ENCODE data around the gene SLC29A4. TPM values are rescaled to one million over a fixed set of nuclear protein-coding genes. Genes with fewer than 3 reads are reported as not detected.
"Not testable (repeated sequence)": the region's sequence is repeated elsewhere in the genome, so short reads cannot be mapped to it uniquely, and the experiment has no call there.

SLC29A4 gene
- total RNA-seq, 1 experiment from 2014 or later, result 38.9 TPM

- ATAC-seq; DNase-seq (ENCODE audit: low read depth, low spot score); intact Hi-C loops (cut with micrococcal nuclease; ENCODE audit: unreplicated experiment); H3K4me3 ChIP-seq (ENCODE audit: low read depth in 2 of 2, low read length in 2 of 2); POLR2A ChIA-PET; H3K27me3 ChIP-seq (ENCODE audit: control insufficient read depth, insufficient read depth, low read length); H3K9me3 ChIP-seq (ENCODE audit: control insufficient read depth, insufficient read depth, low read depth, low read length); in situ Hi-C loops (cut with HindIII; ENCODE audit: low pct_unique_long_range_greater_than_20kb, low sequenced_read_pairs); H3K27ac ChIP-seq (ENCODE audit: low read length); BruUV-seq (replicated peaks); H3K4me1 ChIP-seq (ENCODE audit: control insufficient read depth, insufficient read depth, low read length); H3K36me3 ChIP-seq (ENCODE audit: control insufficient read depth, insufficient read depth, low read length): not testable (repeated sequence)
- CTCF ChIA-PET, result interaction anchor here (0.5 kb wide), 1 partner anchor 14 kb away, joined by 3 read pairs; no protein-coding TSS in a partner anchor
Measured at GRCh38 chr7:5253529-5253928, 29.2 kb upstream of the SLC29A4 start.

DNA sequence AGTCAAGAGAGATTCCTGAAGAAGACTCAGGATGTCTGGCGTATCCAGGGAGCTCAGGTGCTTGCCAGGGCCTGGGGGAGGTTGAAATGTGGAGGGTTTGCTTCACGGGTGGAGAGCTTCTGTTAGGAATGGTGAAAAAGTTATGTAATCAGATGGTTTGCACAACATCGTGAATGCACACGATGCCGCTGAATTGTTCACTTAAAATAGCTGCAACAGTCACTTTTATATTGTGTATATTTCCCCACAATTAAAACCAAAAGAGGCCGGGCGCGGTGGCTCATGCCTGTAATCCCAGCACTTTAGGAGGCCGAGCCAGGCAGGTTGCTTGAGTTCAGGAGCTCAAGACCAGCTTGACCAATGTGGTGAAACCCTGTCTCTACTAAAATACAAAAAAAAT, 28.4 kb upstream of the SLC29A4 start:
- intact Hi-C loops (cut with micrococcal nuclease; ENCODE audit: unreplicated experiment); H3K27me3 ChIP-seq (ENCODE audit: control insufficient read depth, insufficient read depth, low read length); BruUV-seq (replicated peaks); H3K4me1 ChIP-seq (ENCODE audit: control insufficient read depth, insufficient read depth, low read length); DNase-seq (ENCODE audit: low read depth, low spot score); in situ Hi-C loops (cut with HindIII; ENCODE audit: low pct_unique_long_range_greater_than_20kb, low sequenced_read_pairs); ATAC-seq; H3K36me3 ChIP-seq (ENCODE audit: control insufficient read depth, insufficient read depth, low read length); H3K4me3 ChIP-seq (ENCODE audit: low read depth in 2 of 2, low read length in 2 of 2); H3K27ac ChIP-seq (ENCODE audit: low read length); H3K9me3 ChIP-seq (ENCODE audit: control insufficient read depth, insufficient read depth, low read depth, low read length): not testable (repeated sequence)
- CTCF ChIA-PET, result interaction anchor here (0.7 kb wide), 1 partner anchor 56 kb away, joined by 10 read pairs; no protein-coding TSS in a partner anchor
- POLR2A ChIA-PET, result interaction anchor here (0.6 kb wide), 2 partner anchors 9 to 83 kb away, joined by 10 to 12 read pairs; no protein-coding TSS in a partner anchor

- H3K27me3 ChIP-seq (ENCODE audit: control insufficient read depth, insufficient read depth, low read length), result no peaks in the 10 kb centered on the region
- H3K4me1 ChIP-seq (ENCODE audit: control insufficient read depth, insufficient read depth, low read length), result no peaks in the 10 kb centered on the region
- no TSS peak for BruUV-seq (replicated peaks)
- ATAC-seq, result no peak
- no peak overlapping the region for H3K4me3 ChIP-seq (ENCODE audit: low read depth in 2 of 2, low read length in 2 of 2)
- H3K27ac ChIP-seq (ENCODE audit: low read length), result no peak overlapping the region
- H3K36me3 ChIP-seq (ENCODE audit: control insufficient read depth, insufficient read depth, low read length), result no peaks in the 10 kb centered on the region
- intact Hi-C loops (cut with micrococcal nuclease; ENCODE audit: unreplicated experiment), result no loop called here
- in situ Hi-C loops (cut with HindIII; ENCODE audit: low pct_unique_long_range_greater_than_20kb, low sequenced_read_pairs), result no loop called here
- ChIA-PET POLR2A (no interaction called here), CTCF (no interaction called here)
- no peaks in the 10 kb centered on the region for H3K9me3 ChIP-seq (ENCODE audit: control insufficient read depth, insufficient read depth, low read depth, low read length)
- no peak for DNase-seq (ENCODE audit: low read depth, low spot score)
- TF ChIP-seq CTCF (IDR thresholded peaks at IDR 0.05), result no peak
- TF ChIP-seq TCF7L2 (IDR thresholded peaks at IDR 0.05; ENCODE audit: low read depth, low read length), result no peak
- TF ChIP-seq, protein P1, sequence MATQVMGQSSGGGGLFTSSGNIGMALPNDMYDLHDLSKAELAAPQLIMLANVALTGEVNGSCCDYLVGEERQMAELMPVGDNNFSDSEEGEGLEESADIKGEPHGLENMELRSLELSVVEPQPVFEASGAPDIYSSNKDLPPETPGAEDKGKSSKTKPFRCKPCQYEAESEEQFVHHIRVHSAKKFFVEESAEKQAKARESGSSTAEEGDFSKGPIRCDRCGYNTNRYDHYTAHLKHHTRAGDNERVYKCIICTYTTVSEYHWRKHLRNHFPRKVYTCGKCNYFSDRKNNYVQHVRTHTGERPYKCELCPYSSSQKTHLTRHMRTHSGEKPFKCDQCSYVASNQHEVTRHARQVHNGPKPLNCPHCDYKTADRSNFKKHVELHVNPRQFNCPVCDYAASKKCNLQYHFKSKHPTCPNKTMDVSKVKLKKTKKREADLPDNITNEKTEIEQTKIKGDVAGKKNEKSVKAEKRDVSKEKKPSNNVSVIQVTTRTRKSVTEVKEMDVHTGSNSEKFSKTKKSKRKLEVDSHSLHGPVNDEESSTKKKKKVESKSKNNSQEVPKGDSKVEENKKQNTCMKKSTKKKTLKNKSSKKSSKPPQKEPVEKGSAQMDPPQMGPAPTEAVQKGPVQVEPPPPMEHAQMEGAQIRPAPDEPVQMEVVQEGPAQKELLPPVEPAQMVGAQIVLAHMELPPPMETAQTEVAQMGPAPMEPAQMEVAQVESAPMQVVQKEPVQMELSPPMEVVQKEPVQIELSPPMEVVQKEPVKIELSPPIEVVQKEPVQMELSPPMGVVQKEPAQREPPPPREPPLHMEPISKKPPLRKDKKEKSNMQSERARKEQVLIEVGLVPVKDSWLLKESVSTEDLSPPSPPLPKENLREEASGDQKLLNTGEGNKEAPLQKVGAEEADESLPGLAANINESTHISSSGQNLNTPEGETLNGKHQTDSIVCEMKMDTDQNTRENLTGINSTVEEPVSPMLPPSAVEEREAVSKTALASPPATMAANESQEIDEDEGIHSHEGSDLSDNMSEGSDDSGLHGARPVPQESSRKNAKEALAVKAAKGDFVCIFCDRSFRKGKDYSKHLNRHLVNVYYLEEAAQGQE (IDR thresholded peaks at IDR 0.05; ENCODE audit: insufficient read depth in 1 of 2, low read depth in 2 of 2, low read length in 1 of 2), result no peak
- no peak for TF ChIP-seq POLR2AphosphoS5 (IDR thresholded peaks at IDR 0.05; ENCODE audit: low read depth, low read length)
- TF ChIP-seq SIN3A (IDR thresholded peaks at IDR 0.05; ENCODE audit: borderline replicate concordance, insufficient read depth, low read depth, low read length), result no peak
Measured at GRCh38 chr7:5255832-5256231, 26.9 kb upstream of the SLC29A4 start.

DNA sequence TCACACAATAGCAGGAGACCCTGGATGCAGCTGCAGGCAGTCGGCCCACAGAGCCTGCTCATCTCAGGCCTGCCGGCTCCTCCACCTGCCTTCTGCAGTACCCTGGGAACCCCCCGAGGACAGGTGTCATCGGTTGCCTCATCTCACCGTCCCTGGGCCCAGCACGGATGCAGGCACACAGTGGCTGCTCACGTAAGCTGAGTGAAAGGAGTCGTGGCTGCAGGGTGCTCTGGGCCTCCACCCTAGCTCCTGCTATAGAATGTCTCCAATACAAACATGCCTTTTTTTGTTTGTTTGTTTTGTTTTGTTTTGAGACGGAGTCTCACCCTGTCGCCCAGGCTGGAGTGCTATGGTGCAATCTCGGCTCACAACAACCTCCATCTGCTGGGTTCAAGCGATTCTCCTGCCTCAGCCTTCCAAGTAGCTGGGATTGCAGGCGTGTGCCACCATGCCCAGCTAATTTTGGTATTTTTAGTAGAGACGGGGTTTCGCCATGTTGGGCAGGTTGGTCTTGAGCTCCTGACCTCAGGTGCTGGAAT, 22.1 kb upstream of the SLC29A4 start:
- ATAC-seq, result peak; percentile 12; the same call in 1 of the 2 replicates
- H3K4me1 ChIP-seq (ENCODE audit: control insufficient read depth, insufficient read depth, low read length); intact Hi-C loops (cut with micrococcal nuclease; ENCODE audit: unreplicated experiment); in situ Hi-C loops (cut with HindIII; ENCODE audit: low pct_unique_long_range_greater_than_20kb, low sequenced_read_pairs); DNase-seq (ENCODE audit: low read depth, low spot score); BruUV-seq (replicated peaks); H3K4me3 ChIP-seq (ENCODE audit: low read depth in 2 of 2, low read length in 2 of 2); H3K27me3 ChIP-seq (ENCODE audit: control insufficient read depth, insufficient read depth, low read length); H3K27ac ChIP-seq (ENCODE audit: low read length); H3K36me3 ChIP-seq (ENCODE audit: control insufficient read depth, insufficient read depth, low read length); H3K9me3 ChIP-seq (ENCODE audit: control insufficient read depth, insufficient read depth, low read depth, low read length); CTCF ChIA-PET: not testable (repeated sequence)
- POLR2A ChIA-PET, result interaction anchor here (0.6 kb wide), 1 partner anchor 19 kb away, joined by 3 read pairs; no protein-coding TSS in a partner anchor

DNA sequence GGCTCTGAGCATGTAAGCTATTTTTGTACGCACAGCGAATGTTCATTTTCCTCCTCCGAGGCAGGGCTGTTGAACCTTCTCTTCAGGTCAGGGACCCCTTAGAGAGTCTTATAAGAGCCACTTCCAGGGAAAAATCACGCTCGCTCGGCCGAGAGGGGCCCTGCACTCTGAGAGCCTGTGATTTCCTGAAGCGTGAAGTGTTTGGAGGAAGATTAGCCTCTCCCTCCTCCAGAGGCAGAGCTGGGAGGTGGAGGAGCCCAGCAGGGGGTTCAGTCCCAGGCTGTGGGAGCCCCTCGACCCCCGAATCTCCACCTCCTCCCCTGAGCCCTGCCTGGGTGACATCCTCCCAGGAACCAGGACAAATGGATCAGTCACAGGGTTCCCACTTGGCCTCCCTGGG, 19.7 kb upstream of the SLC29A4 start:
- H3K4me1 ChIP-seq (ENCODE audit: control insufficient read depth, insufficient read depth, low read length); CTCF ChIA-PET; H3K9me3 ChIP-seq (ENCODE audit: control insufficient read depth, insufficient read depth, low read depth, low read length); POLR2A ChIA-PET; DNase-seq (ENCODE audit: low read depth, low spot score); H3K27ac ChIP-seq (ENCODE audit: low read length); H3K36me3 ChIP-seq (ENCODE audit: control insufficient read depth, insufficient read depth, low read length); intact Hi-C loops (cut with micrococcal nuclease; ENCODE audit: unreplicated experiment); ATAC-seq; in situ Hi-C loops (cut with HindIII; ENCODE audit: low pct_unique_long_range_greater_than_20kb, low sequenced_read_pairs); H3K4me3 ChIP-seq (ENCODE audit: low read depth in 2 of 2, low read length in 2 of 2); BruUV-seq (replicated peaks); H3K27me3 ChIP-seq (ENCODE audit: control insufficient read depth, insufficient read depth, low read length): not testable (repeated sequence)
